ENCODE results near the gene ZNF516.

Gene ZNF516

DNA sequence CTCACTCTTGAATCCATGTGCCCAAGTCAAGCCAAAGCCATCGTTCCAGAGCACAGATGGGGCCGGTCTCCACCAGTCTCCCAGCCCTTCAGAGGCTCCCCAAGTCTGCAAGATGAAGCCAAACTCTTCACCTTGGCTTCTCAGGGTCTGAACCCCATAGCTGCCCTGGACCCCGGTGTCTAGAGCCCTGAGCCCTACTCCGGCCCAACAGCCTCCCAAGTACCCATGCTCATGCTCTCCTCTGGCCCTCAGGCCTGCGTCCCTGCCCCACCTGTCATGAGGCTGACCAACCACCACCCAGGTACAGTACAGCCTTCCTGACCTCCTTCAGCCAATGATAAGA lies 46.0 kb downstream of the ZNF516 start:
- ChIA-PET CTCF (interaction anchor here (0.7 to 3.8 kb wide), 2 partner anchors 20 to 50 kb away, joined by 3 to 13 read pairs; no protein-coding TSS in a partner anchor), POLR2A (no interaction called here)
- H3K9me3 ChIP-seq (ENCODE audit: control insufficient read depth, insufficient read depth, low read depth, low read length): no peaks in the 10 kb centered on the region
- peaks cover 48% of the 10 kb centered on the region for H3K4me1 ChIP-seq (ENCODE audit: control insufficient read depth, insufficient read depth, low read length)
- no peaks in the 10 kb centered on the region for H3K36me3 ChIP-seq (ENCODE audit: control insufficient read depth in 2 of 2, insufficient read depth in 1 of 2, low read length in 2 of 2)
- H3K4me3 ChIP-seq (ENCODE audit: low read depth, low read length): no peak overlapping the region
- no peak overlapping the region for H3K27ac ChIP-seq (ENCODE audit: extremely low read depth, low read depth, low read length)
- no peak for TF ChIP-seq KLF10 (tag by site-specific recombination; IDR thresholded peaks at IDR 0.05)
- no peak for TF ChIP-seq ZNF138 (tag by site-specific recombination; IDR thresholded peaks at IDR 0.05; ENCODE audit: borderline replicate concordance)
- TF ChIP-seq ZNF558 (tag by site-specific recombination; IDR thresholded peaks at IDR 0.05): no peak
- no peak for TF ChIP-seq ZBTB11 (tag by site-specific recombination; conservative IDR thresholded peaks at IDR 0.05; ENCODE audit: low read depth)
- TF ChIP-seq SETDB1 (IDR thresholded peaks at IDR 0.05; ENCODE audit: insufficient read length, low read length): no peak
- TF ChIP-seq ZNF48 (tag by site-specific recombination; IDR thresholded peaks at IDR 0.05): no peak
- TF ChIP-seq ELK4 (IDR thresholded peaks at IDR 0.05; ENCODE audit: borderline replicate concordance, low read depth, low read length): no peak
- TF ChIP-seq, protein P1, sequence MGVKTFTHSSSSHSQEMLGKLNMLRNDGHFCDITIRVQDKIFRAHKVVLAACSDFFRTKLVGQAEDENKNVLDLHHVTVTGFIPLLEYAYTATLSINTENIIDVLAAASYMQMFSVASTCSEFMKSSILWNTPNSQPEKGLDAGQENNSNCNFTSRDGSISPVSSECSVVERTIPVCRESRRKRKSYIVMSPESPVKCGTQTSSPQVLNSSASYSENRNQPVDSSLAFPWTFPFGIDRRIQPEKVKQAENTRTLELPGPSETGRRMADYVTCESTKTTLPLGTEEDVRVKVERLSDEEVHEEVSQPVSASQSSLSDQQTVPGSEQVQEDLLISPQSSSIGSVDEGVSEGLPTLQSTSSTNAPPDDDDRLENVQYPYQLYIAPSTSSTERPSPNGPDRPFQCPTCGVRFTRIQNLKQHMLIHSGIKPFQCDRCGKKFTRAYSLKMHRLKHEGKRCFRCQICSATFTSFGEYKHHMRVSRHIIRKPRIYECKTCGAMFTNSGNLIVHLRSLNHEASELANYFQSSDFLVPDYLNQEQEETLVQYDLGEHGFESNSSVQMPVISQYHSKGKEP (tag by site-specific recombination; IDR thresholded peaks at IDR 0.05): no peak
- no peak for TF ChIP-seq SALL2 (tag by site-specific recombination; IDR thresholded peaks at IDR 0.05; ENCODE audit: borderline replicate concordance)
- no peak for TF ChIP-seq ZNF354C (tag by site-specific recombination; IDR thresholded peaks at IDR 0.05; ENCODE audit: borderline replicate concordance, low read depth)
- no peak for TF ChIP-seq ZNF292 (tag by site-specific recombination; IDR thresholded peaks at IDR 0.05; ENCODE audit: borderline replicate concordance, low read depth)
- TF ChIP-seq ZNF704 (tag by site-specific recombination; IDR thresholded peaks at IDR 0.05): no peak
- no peak for TF ChIP-seq ZNF707 (tag by site-specific recombination; IDR thresholded peaks at IDR 0.05)
- TF ChIP-seq ZNF148 (tag by site-specific recombination; IDR thresholded peaks at IDR 0.05; ENCODE audit: borderline replicate concordance): no peak
- TF ChIP-seq, protein P2, sequence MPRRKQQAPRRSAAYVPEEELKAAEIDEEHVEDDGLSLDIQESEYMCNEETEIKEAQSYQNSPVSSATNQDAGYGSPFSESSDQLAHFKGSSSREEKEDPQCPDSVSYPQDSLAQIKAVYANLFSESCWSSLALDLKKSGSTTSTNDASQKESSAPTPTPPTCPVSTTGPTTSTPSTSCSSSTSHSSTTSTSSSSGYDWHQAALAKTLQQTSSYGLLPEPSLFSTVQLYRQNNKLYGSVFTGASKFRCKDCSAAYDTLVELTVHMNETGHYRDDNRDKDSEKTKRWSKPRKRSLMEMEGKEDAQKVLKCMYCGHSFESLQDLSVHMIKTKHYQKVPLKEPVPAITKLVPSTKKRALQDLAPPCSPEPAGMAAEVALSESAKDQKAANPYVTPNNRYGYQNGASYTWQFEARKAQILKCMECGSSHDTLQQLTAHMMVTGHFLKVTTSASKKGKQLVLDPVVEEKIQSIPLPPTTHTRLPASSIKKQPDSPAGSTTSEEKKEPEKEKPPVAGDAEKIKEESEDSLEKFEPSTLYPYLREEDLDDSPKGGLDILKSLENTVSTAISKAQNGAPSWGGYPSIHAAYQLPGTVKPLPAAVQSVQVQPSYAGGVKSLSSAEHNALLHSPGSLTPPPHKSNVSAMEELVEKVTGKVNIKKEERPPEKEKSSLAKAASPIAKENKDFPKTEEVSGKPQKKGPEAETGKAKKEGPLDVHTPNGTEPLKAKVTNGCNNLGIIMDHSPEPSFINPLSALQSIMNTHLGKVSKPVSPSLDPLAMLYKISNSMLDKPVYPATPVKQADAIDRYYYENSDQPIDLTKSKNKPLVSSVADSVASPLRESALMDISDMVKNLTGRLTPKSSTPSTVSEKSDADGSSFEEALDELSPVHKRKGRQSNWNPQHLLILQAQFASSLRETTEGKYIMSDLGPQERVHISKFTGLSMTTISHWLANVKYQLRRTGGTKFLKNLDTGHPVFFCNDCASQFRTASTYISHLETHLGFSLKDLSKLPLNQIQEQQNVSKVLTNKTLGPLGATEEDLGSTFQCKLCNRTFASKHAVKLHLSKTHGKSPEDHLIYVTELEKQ (tag by site-specific recombination; IDR thresholded peaks at IDR 0.05; ENCODE audit: borderline replicate concordance): no peak

All from HEK293 (cell line).